ENCODE results near the gene CUL7.

CUL7 gene

DNA sequence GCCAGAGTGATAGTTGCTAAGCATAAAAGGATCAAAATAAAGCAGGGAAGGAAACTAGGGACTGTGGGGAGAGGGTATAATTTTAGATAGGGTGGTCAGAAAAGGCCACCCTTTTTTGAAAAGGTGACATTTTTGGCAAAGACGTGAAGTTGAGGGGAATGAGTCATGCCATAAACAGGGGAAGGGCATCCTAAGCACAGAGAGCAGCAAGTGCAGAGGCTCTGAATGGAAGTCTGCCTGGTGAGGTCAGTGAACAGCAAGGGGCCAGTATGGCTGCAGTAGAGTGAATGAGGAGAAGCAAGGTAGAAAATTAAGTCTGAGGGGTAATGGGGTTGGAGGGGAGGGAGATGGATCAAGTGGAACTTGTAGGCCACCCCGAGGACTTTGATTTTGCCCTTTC, 8.2 kb upstream of the CUL7 start:
- no peaks in the 10 kb centered on the region for H3K27me3 Mint-ChIP-seq
- H3K9me3 Mint-ChIP-seq = no peaks in the 10 kb centered on the region
- H3K4me1 Mint-ChIP-seq = peaks cover 16% of the 10 kb centered on the region
- no peak overlapping the region for H3K4me3 Mint-ChIP-seq
- H3K27ac Mint-ChIP-seq = no peak overlapping the region
- DNase-seq (ENCODE audit: low spot score in 2 of 2) = no peak
- no peak for ATAC-seq (ENCODE audit: low read depth)
- H3K36me3 Mint-ChIP-seq = peaks cover 26% of the 10 kb centered on the region

DNA sequence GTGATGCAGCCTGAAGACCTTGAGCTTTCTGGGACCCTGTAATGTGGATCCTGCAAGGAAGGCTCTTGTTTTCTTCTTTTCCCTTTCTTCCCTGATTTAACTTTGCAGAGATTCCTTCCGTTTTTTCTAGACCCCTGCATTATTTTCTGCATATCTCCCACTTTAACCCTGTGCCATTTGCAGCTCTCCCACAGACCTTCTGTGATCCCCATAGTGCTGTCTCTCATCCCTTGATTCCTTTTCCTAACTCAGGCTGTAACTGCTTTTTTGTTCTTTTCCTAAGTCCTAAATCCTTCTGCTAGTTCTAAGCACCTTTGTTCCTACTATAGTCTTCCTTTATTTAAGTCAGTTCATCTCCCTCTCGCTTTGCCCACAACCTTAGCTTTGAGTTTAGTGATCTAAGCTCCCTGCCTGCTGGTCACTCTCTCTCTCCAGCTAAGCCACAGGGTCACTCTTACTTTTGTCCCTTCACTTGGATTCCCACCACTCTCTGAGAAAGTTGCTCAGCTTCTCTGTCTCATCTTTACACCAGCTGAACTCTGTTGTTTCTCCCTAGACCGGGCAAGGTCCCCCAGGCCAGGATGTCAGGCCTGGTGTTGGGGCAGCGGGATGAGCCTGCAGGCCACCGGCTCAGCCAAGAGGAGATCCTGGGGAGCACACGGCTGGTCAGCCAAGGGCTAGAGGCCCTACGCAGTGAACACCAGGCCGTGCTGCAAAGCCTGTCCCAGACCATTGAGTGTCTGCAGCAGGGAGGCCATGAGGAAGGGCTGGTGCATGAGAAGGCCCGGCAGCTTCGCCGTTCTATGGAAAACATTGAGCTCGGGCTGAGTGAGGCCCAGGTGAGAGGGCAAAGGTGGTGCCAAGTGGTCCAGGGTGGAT, 7.3 kb upstream of the CUL7 start:
- no peaks in the 10 kb centered on the region for H3K9me3 Mint-ChIP-seq
- no peak for ATAC-seq (ENCODE audit: low read depth)
- peak overlapping the region; percentile 97 for H3K4me3 Mint-ChIP-seq
- no peak for DNase-seq (ENCODE audit: low spot score in 2 of 2)
- H3K36me3 Mint-ChIP-seq = peaks cover 20% of the 10 kb centered on the region
- H3K27me3 Mint-ChIP-seq = no peaks in the 10 kb centered on the region
- H3K27ac Mint-ChIP-seq = no peak overlapping the region
- peaks cover 16% of the 10 kb centered on the region for H3K4me1 Mint-ChIP-seq

GRCh38 chr6:43060034-43060754, 6.5 kb upstream of the CUL7 start:
- Mint-ChIP-seq H3K27me3 (no peaks in the 10 kb centered on the region), H3K9me3 (no peaks in the 10 kb centered on the region), H3K36me3 (peaks cover 16% of the 10 kb centered on the region), H3K4me3 (peak overlapping the region; percentile 97), H3K27ac (peak overlapping the region; percentile 98), H3K4me1 (peaks cover 16% of the 10 kb centered on the region)
- DNase-seq (ENCODE audit: low spot score in 2 of 2) (no peak), ATAC-seq (ENCODE audit: low read depth) (no peak)

- DNase-seq (ENCODE audit: low spot score in 2 of 2) = peak; percentile 93 to 95
- Mint-ChIP-seq H3K27ac (peak within 1 kb of the TSS; percentile 98), H3K27me3 (no peaks in the 10 kb centered on the region), H3K4me1 (peaks cover 16% of the 10 kb centered on the region), H3K9me3 (no peaks in the 10 kb centered on the region), H3K4me3 (peak within 1 kb of the TSS; percentile 97), H3K36me3 (peaks cover 12% of the 10 kb centered on the region)
- ATAC-seq (ENCODE audit: low read depth) = peak; percentile 95
Observed at GRCh38 chr6:43059168-43060033, 5.8 kb upstream of the CUL7 start, which contains the start of the genes KLC4 and MRPL2. Gene KLC4 (plus strand): TSS chr6:43059631. CDS start chr6:43061336, 1,705 bp downstream. Gene MRPL2 (minus strand): TSS chr6:43059434. CDS start chr6:43059381, 53 bp downstream.

- peak overlapping the region; percentile 97 for H3K4me3 Mint-ChIP-seq
- DNase-seq (ENCODE audit: low spot score in 2 of 2) (no peak), ATAC-seq (ENCODE audit: low read depth) (no peak)
- H3K27me3 Mint-ChIP-seq = no peaks in the 10 kb centered on the region
- H3K4me1 Mint-ChIP-seq = peaks cover 23% of the 10 kb centered on the region
- peaks cover 9% of the 10 kb centered on the region for H3K36me3 Mint-ChIP-seq
- peak overlapping the region; percentile 98 for H3K27ac Mint-ChIP-seq
- H3K9me3 Mint-ChIP-seq = no peaks in the 10 kb centered on the region
Observed at GRCh38 chr6:43058531-43058930, 4.9 kb upstream of the CUL7 start.

- Mint-ChIP-seq H3K36me3 (peaks cover 3% of the 10 kb centered on the region), H3K4me1 (peaks cover 35% of the 10 kb centered on the region), H3K9me3 (no peaks in the 10 kb centered on the region), H3K27me3 (no peaks in the 10 kb centered on the region), H3K27ac (no peak overlapping the region), H3K4me3 (no peak overlapping the region)
- ATAC-seq (ENCODE audit: low read depth) (no peak), DNase-seq (ENCODE audit: low spot score in 2 of 2) (no peak)
Observed at GRCh38 chr6:43055966-43056365, 2.3 kb upstream of the CUL7 start.

GRCh38 chr6:43054206-43054943, 724 bp upstream of the CUL7 start:
- Mint-ChIP-seq H3K27ac (peak overlapping the region; percentile 96), H3K36me3 (peaks cover 13% of the 10 kb centered on the region), H3K4me1 (peaks cover 37% of the 10 kb centered on the region)

DNA sequence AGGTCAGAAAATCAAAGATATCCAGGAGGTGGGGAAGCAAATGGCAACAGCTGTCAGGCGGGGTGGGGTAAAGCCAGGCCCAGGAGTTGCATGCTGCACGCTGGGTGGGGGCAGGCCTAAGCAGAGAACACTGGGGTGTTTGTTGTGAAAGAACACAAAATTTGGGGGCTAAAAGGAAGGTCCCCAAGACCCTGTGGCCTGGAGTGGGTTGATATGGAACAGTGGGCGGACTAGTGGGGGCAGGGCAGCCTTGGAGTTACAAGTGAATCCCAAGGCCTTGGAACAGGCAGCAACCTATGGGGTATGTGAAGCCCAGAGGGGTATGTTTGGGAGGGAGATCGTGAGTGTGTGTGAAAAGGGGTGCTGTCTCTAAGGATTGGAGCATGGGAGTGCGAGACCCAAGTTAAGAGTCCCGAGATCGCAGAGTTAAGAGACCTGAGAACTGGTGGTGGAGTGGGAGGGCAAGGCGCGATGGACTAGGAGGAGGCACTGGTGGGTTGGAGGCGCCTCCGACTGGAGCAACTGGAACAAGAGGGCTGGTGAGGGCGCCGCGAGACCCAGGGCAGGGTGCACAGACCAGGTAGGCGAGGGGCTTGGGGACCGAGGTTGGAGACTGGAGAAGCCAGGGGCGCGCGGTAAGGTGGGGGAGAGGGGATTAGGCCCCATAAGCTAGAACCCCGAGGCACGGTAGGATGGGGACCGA, 658 bp downstream of the CUL7 start:
- H3K36me3 Mint-ChIP-seq = peaks cover 16% of the 10 kb centered on the region
- peak overlapping the region; percentile 96 for H3K27ac Mint-ChIP-seq
- H3K4me1 Mint-ChIP-seq = peaks cover 31% of the 10 kb centered on the region
- ATAC-seq (ENCODE audit: low read depth) (peak; percentile 14), DNase-seq (ENCODE audit: low spot score in 2 of 2) (no peak)
- no peaks in the 10 kb centered on the region for H3K27me3 Mint-ChIP-seq
- H3K9me3 Mint-ChIP-seq = no peaks in the 10 kb centered on the region
- peak overlapping the region; percentile 97 for H3K4me3 Mint-ChIP-seq

More at GRCh38 chr6:43054206-43054943, 724 bp upstream of the CUL7 start:
- peak overlapping the region; percentile 97 for H3K4me3 Mint-ChIP-seq
- ATAC-seq (ENCODE audit: low read depth) = no peak
- H3K27me3 Mint-ChIP-seq = no peaks in the 10 kb centered on the region
- H3K9me3 Mint-ChIP-seq = no peaks in the 10 kb centered on the region
- no peak for DNase-seq (ENCODE audit: low spot score in 2 of 2)

DNA sequence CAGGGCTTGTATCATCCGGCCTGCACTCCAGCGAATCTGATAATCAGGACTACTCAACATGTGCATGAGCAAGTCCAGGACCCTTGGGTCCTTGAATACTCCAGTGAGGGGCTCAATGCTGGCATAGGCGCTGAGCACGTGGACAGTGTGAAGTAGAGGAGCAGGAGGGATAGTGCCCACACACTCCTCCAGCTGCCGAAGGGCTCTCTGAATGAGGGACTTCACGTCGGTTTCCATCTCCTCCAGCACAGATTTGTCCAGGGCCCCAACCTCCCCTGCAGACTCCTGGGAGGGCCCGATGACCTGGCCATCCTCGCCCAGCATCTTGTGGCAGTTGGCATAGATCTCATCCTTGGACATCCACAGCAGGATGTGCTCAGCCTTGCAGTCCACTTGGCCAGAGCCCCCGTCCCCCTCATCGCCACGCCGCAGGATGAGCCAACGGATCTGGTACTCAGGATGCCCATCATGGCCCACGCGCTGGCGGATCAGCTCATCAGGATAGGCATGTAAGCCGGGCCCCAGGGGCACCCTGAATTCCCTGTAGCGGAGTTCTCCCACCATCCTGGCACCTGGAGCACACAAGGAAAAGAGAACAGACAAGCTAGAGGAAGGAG, 1.3 kb downstream of the CUL7 start:
- ATAC-seq (ENCODE audit: low read depth) = no peak
- peaks cover 17% of the 10 kb centered on the region for H3K36me3 Mint-ChIP-seq

GRCh38 chr6:43050981-43051380, 2.7 kb downstream of the CUL7 start:
- Mint-ChIP-seq H3K4me1 (peaks cover 28% of the 10 kb centered on the region), H3K9me3 (no peaks in the 10 kb centered on the region), H3K4me3 (no peak overlapping the region), H3K27me3 (no peaks in the 10 kb centered on the region), H3K27ac (peak overlapping the region; percentile 96), H3K36me3 (peaks cover 19% of the 10 kb centered on the region)
- DNase-seq (ENCODE audit: low spot score in 2 of 2) = no peak
- no peak for ATAC-seq (ENCODE audit: low read depth)

More for the DNA sequence above, 1.3 kb downstream of the CUL7 start:
- DNase-seq (ENCODE audit: low spot score in 2 of 2) = no peak
- Mint-ChIP-seq H3K4me1 (peaks cover 28% of the 10 kb centered on the region), H3K27me3 (no peaks in the 10 kb centered on the region), H3K27ac (peak overlapping the region; percentile 96), H3K4me3 (peak overlapping the region; percentile 97), H3K9me3 (no peaks in the 10 kb centered on the region)

- Mint-ChIP-seq H3K4me3 (no peak overlapping the region), H3K36me3 (peaks cover 27% of the 10 kb centered on the region)
- ATAC-seq (ENCODE audit: low read depth) = no peak
Observed at GRCh38 chr6:43047998-43048397, 5.7 kb downstream of the CUL7 start.

DNA sequence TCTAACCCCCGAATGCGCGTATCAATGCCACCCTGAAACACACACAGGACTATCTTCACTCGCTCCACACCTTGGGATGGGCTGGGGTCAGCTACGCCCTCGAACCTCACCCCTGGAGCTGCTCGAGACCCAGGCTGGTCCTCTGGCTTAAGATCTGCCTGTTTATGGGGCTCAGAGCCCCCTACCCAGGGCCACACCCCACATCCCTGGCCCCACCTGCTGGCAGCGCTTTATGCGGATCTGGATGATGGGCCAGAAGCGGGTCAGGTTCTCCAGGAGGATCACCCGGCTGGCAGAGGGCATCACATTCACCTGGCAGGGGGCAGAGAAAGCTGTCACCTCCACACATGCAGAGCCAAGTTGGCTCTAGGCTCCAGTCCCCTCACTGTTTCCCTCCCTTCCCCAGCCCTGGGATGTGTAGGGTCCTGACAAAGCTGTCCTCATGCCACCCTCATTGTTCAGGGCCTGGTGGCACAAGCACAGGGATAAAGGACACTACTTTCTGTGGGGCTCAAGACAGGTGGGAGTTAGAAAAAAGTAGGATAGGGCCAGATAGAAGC, 8.2 kb downstream of the CUL7 start:
- DNase-seq (ENCODE audit: low spot score in 2 of 2) = no peak
- H3K27me3 Mint-ChIP-seq = no peaks in the 10 kb centered on the region
- no peak for ATAC-seq (ENCODE audit: low read depth)
- H3K27ac Mint-ChIP-seq = no peak overlapping the region
- no peaks in the 10 kb centered on the region for H3K9me3 Mint-ChIP-seq
- peaks cover under 1% of the 10 kb centered on the region for H3K4me1 Mint-ChIP-seq
- H3K4me3 Mint-ChIP-seq = no peak overlapping the region
- H3K36me3 Mint-ChIP-seq = peaks cover 28% of the 10 kb centered on the region

More at GRCh38 chr6:43047998-43048397, 5.7 kb downstream of the CUL7 start:
- Mint-ChIP-seq H3K9me3 (no peaks in the 10 kb centered on the region), H3K27me3 (no peaks in the 10 kb centered on the region), H3K4me1 (peaks cover 18% of the 10 kb centered on the region), H3K27ac (no peak overlapping the region)
- no peak for DNase-seq (ENCODE audit: low spot score in 2 of 2)

Measured in memory B cell (primary cell).